SU-DHL-6 (cell line): Measurements from ENCODE around the gene CYB5R3.

Experiments
- H2AFZ ChIP-seq: fragments of 200-600 bp; sonication (generic); 2 replicates; pipeline ENCODE4 v1.6.1; 2014; ENCODE audit warnings: low read depth, mild to moderate bottlenecking, moderate library complexity, mixed read lengths, antibody characterized with exemption, low read length; ENCODE audit not compliant: severe bottlenecking
- H3F3A ChIP-seq: fragments of 200-600 bp; shearing (Covaris generic); 2 replicates; pipeline ENCODE4 v1.6.0; 2016; ENCODE audit warnings: antibody characterized with exemption, mild to moderate bottlenecking; ENCODE audit not compliant: insufficient read depth
- H3K27ac ChIP-seq: fragments of 200-600 bp; sonication (generic); 2 replicates; pipeline ENCODE4 v1.5.1; 2016; ENCODE audit warnings: low read depth, mild to moderate bottlenecking, low read length, moderate library complexity, mixed read lengths
- H3K27me3 ChIP-seq: fragments of 200-600 bp; sonication (generic), shearing (Covaris generic); 2 replicates; pipeline ENCODE4 v1.6.0; 2014; ENCODE audit warnings: mild to moderate bottlenecking, low read length
- H3K36me3 ChIP-seq: fragments of 200-600 bp; sonication (generic); 2 replicates; pipeline ENCODE4 v1.6.1; 2014; ENCODE audit warnings: mild to moderate bottlenecking, low read length, mixed read lengths
- H3K4me2 ChIP-seq: fragments of 300-600, 200-600 bp; shearing (Covaris generic), sonication (generic); 2 replicates; pipeline ENCODE4 v1.6.0; 2014; ENCODE audit warnings: low read length, low read depth, mild to moderate bottlenecking; ENCODE audit not compliant: poor library complexity, severe bottlenecking
- H3K4me3 ChIP-seq: fragments of 200-600 bp; sonication (generic); 2 replicates; pipeline ENCODE4 v1.5.1; 2014; ENCODE audit warnings: antibody characterized with exemption, low read length, mild to moderate bottlenecking, mixed read lengths; ENCODE audit not compliant: insufficient read depth, poor library complexity, severe bottlenecking
- H3K79me2 ChIP-seq: fragments of 200-600 bp; sonication (generic); 2 replicates; pipeline ENCODE4 v1.6.1; 2014; ENCODE audit warnings: mild to moderate bottlenecking, low read length, moderate library complexity; ENCODE audit not compliant: insufficient read depth
- H3K9ac ChIP-seq: fragments of 200-600 bp; sonication (generic); 2 replicates; pipeline ENCODE4 v1.7.0; 2014; ENCODE audit warnings: mild to moderate bottlenecking, low read length
- H3K9me2 ChIP-seq: fragments of 200-600 bp; sonication (generic); replicated peaks from 2 replicates; pipeline ENCODE4 v1.6.1; 2014; ENCODE audit warnings: low read length; ENCODE audit not compliant: insufficient read depth
- H3K9me3 ChIP-seq: fragments of 200-600 bp; sonication (generic); 2 replicates; pipeline ENCODE4 v1.6.1; 2014; ENCODE audit warnings: low read length, mixed read lengths; ENCODE audit not compliant: insufficient read depth
- H4K20me1 ChIP-seq: fragments of 200-600 bp; sonication (generic); 2 replicates; pipeline ENCODE4 v1.6.1; 2014; ENCODE audit warnings: low read depth, mild to moderate bottlenecking, antibody characterized with exemption, low read length, moderate library complexity, mixed read lengths
- EZH2phosphoT487 ChIP-seq: fragments of 200-600 bp; sonication (generic), shearing (Covaris generic); conservative IDR thresholded peaks from 2 replicates; pipeline ENCODE4 v1.6.1; 2018; ENCODE audit warnings: mild to moderate bottlenecking, antibody characterized with exemption, low read length, moderate library complexity, mixed read lengths
- TF ChIP-seq, protein P1 (sequence below): fragments of 200-600 bp; sonication (generic); IDR thresholded peaks from one replicate; pipeline ENCODE4 v1.5.1; 2017; ENCODE audit warnings: antibody characterized with exemption, mild to moderate bottlenecking, low read length, moderate library complexity; ENCODE audit not compliant: insufficient read depth, poor library complexity, severe bottlenecking

CYB5R3 gene

DNA sequence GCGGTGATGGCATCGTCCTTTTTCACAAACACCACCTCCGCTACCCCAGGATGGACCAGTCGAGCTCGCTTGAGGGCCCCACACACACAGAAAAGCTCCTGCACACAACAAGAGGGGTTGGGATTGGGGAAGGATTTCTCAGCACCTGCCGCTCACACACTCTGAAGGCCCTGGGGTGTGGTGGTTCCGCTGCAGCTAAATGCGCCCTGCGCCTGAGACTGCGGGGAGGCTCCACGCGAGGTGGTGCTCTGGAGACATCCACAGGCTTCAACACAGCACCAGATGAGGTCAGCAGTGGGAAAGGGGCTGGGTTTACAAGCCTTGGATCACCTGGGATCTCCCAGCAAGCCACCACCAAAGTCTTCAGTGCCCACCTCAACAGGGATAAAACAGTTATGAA is 57.2 kb downstream of the CYB5R3 start:
- Histone ChIP-seq H2AFZ (no peak overlapping the region), H3K9me3 (no peaks in the 10 kb centered on the region), H3K27ac (no peak overlapping the region), H3K9ac (no peak overlapping the region), H4K20me1 (no peaks in the 10 kb centered on the region), H3K9me2 (no peaks in the 10 kb centered on the region), H3K4me3 (no peak overlapping the region), H3K27me3 (no peaks in the 10 kb centered on the region), H3K79me2 (no peaks in the 10 kb centered on the region), H3K36me3 (peaks cover 13% of the 10 kb centered on the region; the same call in 1 of the 2 replicates), H3F3A (0 out of 2 replicates have a peak, but pooled peaks cover 5% of the 10 kb centered on the region), H3K4me2 (no peak overlapping the region)
- TF ChIP-seq, protein P1, sequence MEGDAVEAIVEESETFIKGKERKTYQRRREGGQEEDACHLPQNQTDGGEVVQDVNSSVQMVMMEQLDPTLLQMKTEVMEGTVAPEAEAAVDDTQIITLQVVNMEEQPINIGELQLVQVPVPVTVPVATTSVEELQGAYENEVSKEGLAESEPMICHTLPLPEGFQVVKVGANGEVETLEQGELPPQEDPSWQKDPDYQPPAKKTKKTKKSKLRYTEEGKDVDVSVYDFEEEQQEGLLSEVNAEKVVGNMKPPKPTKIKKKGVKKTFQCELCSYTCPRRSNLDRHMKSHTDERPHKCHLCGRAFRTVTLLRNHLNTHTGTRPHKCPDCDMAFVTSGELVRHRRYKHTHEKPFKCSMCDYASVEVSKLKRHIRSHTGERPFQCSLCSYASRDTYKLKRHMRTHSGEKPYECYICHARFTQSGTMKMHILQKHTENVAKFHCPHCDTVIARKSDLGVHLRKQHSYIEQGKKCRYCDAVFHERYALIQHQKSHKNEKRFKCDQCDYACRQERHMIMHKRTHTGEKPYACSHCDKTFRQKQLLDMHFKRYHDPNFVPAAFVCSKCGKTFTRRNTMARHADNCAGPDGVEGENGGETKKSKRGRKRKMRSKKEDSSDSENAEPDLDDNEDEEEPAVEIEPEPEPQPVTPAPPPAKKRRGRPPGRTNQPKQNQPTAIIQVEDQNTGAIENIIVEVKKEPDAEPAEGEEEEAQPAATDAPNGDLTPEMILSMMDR: no peak
- TF ChIP-seq EZH2phosphoT487: no peak

DNA sequence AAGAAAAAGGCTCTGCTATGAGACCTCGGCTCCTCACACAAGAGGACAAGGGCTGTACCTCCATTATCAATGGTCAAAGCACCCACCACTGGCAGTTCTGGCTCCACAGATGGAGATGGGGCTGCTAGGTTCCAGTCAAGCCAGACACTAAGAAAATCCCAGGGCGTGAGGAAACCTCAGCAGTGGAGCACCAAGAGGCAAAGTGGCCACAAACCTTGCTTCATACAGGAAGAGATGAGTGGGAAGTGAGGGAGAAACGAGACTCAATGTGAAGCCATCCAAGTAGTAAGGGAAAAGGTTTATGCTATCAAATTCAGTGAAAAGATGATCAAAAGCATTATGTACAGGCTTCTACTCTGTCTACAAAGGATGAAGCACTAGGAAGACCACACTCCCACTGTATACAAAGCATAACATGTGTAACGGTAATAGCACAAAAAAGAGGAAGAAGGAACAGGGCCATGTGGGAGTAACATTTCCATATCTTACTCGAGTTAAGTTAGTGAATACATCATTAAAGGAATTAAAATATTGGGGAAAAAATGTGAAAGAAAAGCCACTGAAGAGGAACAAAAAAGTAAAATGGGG is 61.5 kb downstream of the CYB5R3 start:
- no peaks in the 10 kb centered on the region for H3K27me3 ChIP-seq
- no peaks in the 10 kb centered on the region for H3K79me2 ChIP-seq
- H3K4me2 ChIP-seq: no peak overlapping the region
- H3K9ac ChIP-seq: no peak overlapping the region
- H3K36me3 ChIP-seq: peaks cover 14% of the 10 kb centered on the region
- H3K9me2 ChIP-seq: no peaks in the 10 kb centered on the region
- no peak overlapping the region for H2AFZ ChIP-seq
- H4K20me1 ChIP-seq: no peaks in the 10 kb centered on the region
- TF ChIP-seq, protein P1: no peak
- TF ChIP-seq EZH2phosphoT487: no peak
- H3K9me3 ChIP-seq: no peaks in the 10 kb centered on the region
- H3K4me3 ChIP-seq: no peak overlapping the region
- H3K27ac ChIP-seq: no peak overlapping the region
- peaks cover 18% of the 10 kb centered on the region; the same call in 1 of the 2 replicates for H3F3A ChIP-seq

DNA sequence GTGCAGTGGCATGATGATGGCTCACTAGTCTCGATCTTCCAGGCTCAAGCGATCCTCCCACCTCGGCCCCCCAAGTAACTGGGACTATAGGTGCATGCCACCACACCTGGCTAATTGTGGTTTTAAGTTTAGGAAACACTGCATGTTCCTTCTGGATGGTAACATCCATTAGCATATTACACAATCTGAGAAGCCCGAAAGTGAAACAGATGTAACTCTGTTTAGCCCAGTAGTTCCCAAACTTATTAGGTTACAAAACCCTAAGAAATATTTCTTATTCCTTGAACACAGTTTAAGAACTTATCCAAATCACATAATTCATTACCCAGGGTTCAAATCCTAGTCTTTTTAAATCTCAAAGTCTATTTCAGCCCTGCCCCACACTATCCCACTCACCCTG is 62.8 kb downstream of the CYB5R3 start:
- Histone ChIP-seq H3K79me2 (peaks cover 4% of the 10 kb centered on the region; the same call in 1 of the 2 replicates), H4K20me1 (no peaks in the 10 kb centered on the region), H3K36me3 (peaks cover 12% of the 10 kb centered on the region), H3K9me2 (no peaks in the 10 kb centered on the region), H3K27ac (no peak overlapping the region), H3K4me2 (no peak overlapping the region), H3K9me3 (no peaks in the 10 kb centered on the region), H3K4me3 (no peak overlapping the region), H3K27me3 (no peaks in the 10 kb centered on the region), H2AFZ (no peak overlapping the region), H3K9ac (no peak overlapping the region), H3F3A (peaks cover 17% of the 10 kb centered on the region; the same call in 1 of the 2 replicates)
- TF ChIP-seq, protein P1: no peak
- no peak for TF ChIP-seq EZH2phosphoT487
